ENCODE results near the gene RSF1.

Gene RSF1

GRCh38 chr11:77806415-77806814, 14.1 kb downstream of the RSF1 start:
- Histone ChIP-seq H3K36me3 (ENCODE audit: low read depth) (peaks cover 5% of the 10 kb centered on the region; the same call in 1 of the 2 replicates), H3K27me3 (ENCODE audit: insufficient read depth, poor library complexity, severe bottlenecking) (no peaks in the 10 kb centered on the region), H3K27ac (ENCODE audit: poor library complexity, severe bottlenecking) (no peak overlapping the region), H3K4me3 (ENCODE audit: severe bottlenecking) (no peak overlapping the region), H3K9me3 (ENCODE audit: severe bottlenecking) (no peaks in the 10 kb centered on the region), H3K4me1 (ENCODE audit: insufficient read depth, poor library complexity, severe bottlenecking) (peaks cover 3% of the 10 kb centered on the region)
- DNase-seq (ENCODE audit: low spot score) (no peak), ATAC-seq (ENCODE audit: low read depth) (no peak)
- no peak for TF ChIP-seq CTCF (IDR thresholded peaks at IDR 0.05; ENCODE audit: poor library complexity, severe bottlenecking)

GRCh38 chr11:77801477-77801876, 19.0 kb downstream of the RSF1 start:
- no peak for ATAC-seq (ENCODE audit: low read depth)
- Histone ChIP-seq H3K4me3 (ENCODE audit: severe bottlenecking) (no peak overlapping the region), H3K36me3 (ENCODE audit: low read depth) (no peaks in the 10 kb centered on the region), H3K27me3 (ENCODE audit: insufficient read depth, poor library complexity, severe bottlenecking) (no peaks in the 10 kb centered on the region), H3K27ac (ENCODE audit: poor library complexity, severe bottlenecking) (no peak overlapping the region), H3K9me3 (ENCODE audit: severe bottlenecking) (no peaks in the 10 kb centered on the region), H3K4me1 (ENCODE audit: insufficient read depth, poor library complexity, severe bottlenecking) (peaks cover 3% of the 10 kb centered on the region)
- no peak for TF ChIP-seq CTCF (IDR thresholded peaks at IDR 0.05; ENCODE audit: poor library complexity, severe bottlenecking)
- DNase-seq (ENCODE audit: low spot score): no peak

GRCh38 chr11:77800449-77800848, 20.1 kb downstream of the RSF1 start:
- H3K4me1 ChIP-seq (ENCODE audit: insufficient read depth, poor library complexity, severe bottlenecking): peaks cover 3% of the 10 kb centered on the region
- no peak for TF ChIP-seq CTCF (IDR thresholded peaks at IDR 0.05; ENCODE audit: poor library complexity, severe bottlenecking)
- no peaks in the 10 kb centered on the region for H3K9me3 ChIP-seq (ENCODE audit: severe bottlenecking)
- no peak overlapping the region for H3K27ac ChIP-seq (ENCODE audit: poor library complexity, severe bottlenecking)
- 0 out of 3 replicates have a peak, but pooled peaks have one; percentile 21 for ATAC-seq (ENCODE audit: low read depth)
- no peak for DNase-seq (ENCODE audit: low spot score)
- no peak overlapping the region for H3K4me3 ChIP-seq (ENCODE audit: severe bottlenecking)
- no peaks in the 10 kb centered on the region for H3K27me3 ChIP-seq (ENCODE audit: insufficient read depth, poor library complexity, severe bottlenecking)
- no peaks in the 10 kb centered on the region for H3K36me3 ChIP-seq (ENCODE audit: low read depth)

- peaks cover 3% of the 10 kb centered on the region for H3K4me1 ChIP-seq (ENCODE audit: insufficient read depth, poor library complexity, severe bottlenecking)
- H3K9me3 ChIP-seq (ENCODE audit: severe bottlenecking): no peaks in the 10 kb centered on the region
- TF ChIP-seq CTCF (IDR thresholded peaks at IDR 0.05; ENCODE audit: poor library complexity, severe bottlenecking): no peak
- H3K27me3 ChIP-seq (ENCODE audit: insufficient read depth, poor library complexity, severe bottlenecking): no peaks in the 10 kb centered on the region
- no peak for DNase-seq (ENCODE audit: low spot score)
- ATAC-seq (ENCODE audit: low read depth): no peak
- H3K27ac ChIP-seq (ENCODE audit: poor library complexity, severe bottlenecking): no peak overlapping the region
- H3K4me3 ChIP-seq (ENCODE audit: severe bottlenecking): no peak overlapping the region
- H3K36me3 ChIP-seq (ENCODE audit: low read depth): no peaks in the 10 kb centered on the region
Measured at GRCh38 chr11:77799338-77799737, 21.2 kb downstream of the RSF1 start.

GRCh38 chr11:77793972-77794371, 26.6 kb downstream of the RSF1 start:
- DNase-seq (ENCODE audit: low spot score): no peak

More at GRCh38 chr11:77793972-77794371, 26.6 kb downstream of the RSF1 start:
- Histone ChIP-seq H3K36me3 (ENCODE audit: low read depth) (no peaks in the 10 kb centered on the region), H3K4me3 (ENCODE audit: severe bottlenecking) (no peak overlapping the region), H3K27me3 (ENCODE audit: insufficient read depth, poor library complexity, severe bottlenecking) (no peaks in the 10 kb centered on the region), H3K4me1 (ENCODE audit: insufficient read depth, poor library complexity, severe bottlenecking) (no peaks in the 10 kb centered on the region), H3K9me3 (ENCODE audit: severe bottlenecking) (peaks cover 3% of the 10 kb centered on the region), H3K27ac (ENCODE audit: poor library complexity, severe bottlenecking) (no peak overlapping the region)
- no peak for TF ChIP-seq CTCF (IDR thresholded peaks at IDR 0.05; ENCODE audit: poor library complexity, severe bottlenecking)
- no peak for ATAC-seq (ENCODE audit: low read depth)
